PC-9 (cell line): ENCODE measurements around the gene CHURC1. TPM values are rescaled to one million over a fixed set of nuclear protein-coding genes. Genes with fewer than 3 reads are reported as not detected.

Experiments
- BruUV-seq: library from RNA; stranded (reverse); fragments of 400-500 nt; replicated peaks from 2 replicates; lab custom pipeline; 2021; lab: Mats Ljungman, UMichigan
- CTCF ChIA-PET: fragments of 300-600 bp; sonication (Branson Sonifier 250); formaldehyde crosslinking; loops from one replicate; lab custom pipeline; 2022; ENCODE audit warnings: antibody characterized with exemption; lab: Charles Lee
- POLR2A ChIA-PET: fragments of 300-600 bp; sonication (Branson Sonifier 250); formaldehyde crosslinking; loops from one replicate; lab custom pipeline; 2022; ENCODE audit warnings: antibody characterized with exemption; ENCODE audit not compliant: unreplicated experiment; lab: Charles Lee
- DNase-seq, 2 experiments: peaks; one replicate each; pipeline versions ENCODE4 v3.0.0 to v3.0.0-alpha.2; 2015 to 2022; ENCODE audit warnings: mixed read lengths in 1 of 2
- H2AFZ ChIP-seq: fragments of 200-600 bp; sonication (generic); 2 replicates; pipeline ENCODE4 v1.8.1; 2017; ENCODE audit warnings: antibody characterized with exemption
- H3F3A ChIP-seq: fragments of 200-600 bp; sonication (generic); 2 replicates; pipeline ENCODE4 v1.8.1; 2017; ENCODE audit warnings: antibody characterized with exemption, mild to moderate bottlenecking, low read depth; ENCODE audit not compliant: insufficient read depth
- H3K27ac ChIP-seq: fragments of 200-600 bp; sonication (generic); 2 replicates; pipeline ENCODE4 v1.6.1; 2016; ENCODE audit warnings: mixed run types
- H3K27me3 ChIP-seq: fragments of 200-600 bp; sonication (generic); 2 replicates; pipeline ENCODE4 v1.6.1; 2016; ENCODE audit warnings: low read depth, mixed run types; ENCODE audit not compliant: insufficient read depth
- H3K36me3 ChIP-seq: fragments of 200-600 bp; sonication (generic); 2 replicates; pipeline ENCODE4 v1.6.1; 2016; ENCODE audit warnings: low read depth, mixed run types
- H3K4me1 ChIP-seq: fragments of 200-600 bp; sonication (generic); replicated peaks from 2 replicates; pipeline ENCODE4 v1.6.1; 2016; ENCODE audit warnings: mixed run types; ENCODE audit not compliant: insufficient read depth
- H3K4me2 ChIP-seq: fragments of 200-600 bp; sonication (generic); 2 replicates; pipeline ENCODE4 v1.6.1; 2017; ENCODE audit warnings: mixed run types
- H3K4me3 ChIP-seq: fragments of 200-600 bp; sonication (generic); 2 replicates; pipeline ENCODE4 v1.6.1; 2016; ENCODE audit warnings: mixed run types
- H3K79me2 ChIP-seq: fragments of 200-600 bp; sonication (generic); 2 replicates; pipeline ENCODE4 v1.6.1; 2017; ENCODE audit warnings: low read depth, mixed run types
- H3K9me2 ChIP-seq: fragments of 200-600 bp; sonication (generic); 2 replicates; pipeline ENCODE4 v1.8.1; 2017; ENCODE audit warnings: mild to moderate bottlenecking; ENCODE audit not compliant: insufficient read depth
- H3K9me3 ChIP-seq: fragments of 200-600 bp; sonication (generic); 2 replicates; pipeline ENCODE4 v1.8.1; 2016; ENCODE audit warnings: low read depth; ENCODE audit not compliant: insufficient read depth
- H4K20me1 ChIP-seq: fragments of 200-600 bp; sonication (generic); 2 replicates; pipeline ENCODE4 v1.8.1; 2017; ENCODE audit not compliant: insufficient read depth
- CTCF ChIP-seq: fragments of 200-600 bp; sonication (generic); conservative IDR thresholded peaks from 2 replicates; pipeline ENCODE4 v1.6.1; 2017; ENCODE audit warnings: mixed run types, antibody characterized with exemption, mild to moderate bottlenecking, moderate library complexity
- EZH2 ChIP-seq: fragments of 200-600 bp; sonication (generic); IDR thresholded peaks from 2 replicates; pipeline ENCODE4 v1.8.0; 2017; ENCODE audit warnings: antibody characterized with exemption, low read depth
- intact Hi-C: fragments of 100-400 bp; cut with micrococcal nuclease; formaldehyde crosslinking; loops from one replicate; pipeline ENCODE4 v1.10.0; 2022; ENCODE audit not compliant: unreplicated experiment
- total RNA-seq: library from RNA; stranded (reverse); gene quantifications from 2 replicates; pipeline ENCODE4 v1.2.3, GENCODE V29; 2021

CHURC1 gene
- total RNA-seq, 1 experiment from 2014 or later, result 91.8 TPM

GRCh38 chr14:64889352-64889751 is 24.9 kb upstream of the CHURC1 start:
- no peak overlapping the region for H3K27ac ChIP-seq
- no peaks in the 10 kb centered on the region for H4K20me1 ChIP-seq
- no peak overlapping the region for H2AFZ ChIP-seq
- H3K9me3 ChIP-seq, result no peaks in the 10 kb centered on the region
- H3K4me2 ChIP-seq, result no peak overlapping the region
- DNase-seq, result no peak
- H3K4me3 ChIP-seq, result no peak overlapping the region
- no peaks in the 10 kb centered on the region for H3K36me3 ChIP-seq
- intact Hi-C loops, result no loop called here
- H3F3A ChIP-seq, result no peaks in the 10 kb centered on the region
- TF ChIP-seq CTCF (no peak), EZH2 (no peak)
- CTCF ChIA-PET, result interaction anchor here (0.7 to 0.9 kb wide), 2 partner anchors 22 to 44 kb away, joined by 3 to 4 read pairs; no protein-coding TSS in a partner anchor
- no peaks in the 10 kb centered on the region for H3K4me1 ChIP-seq
- H3K9me2 ChIP-seq, result no peaks in the 10 kb centered on the region
- POLR2A ChIA-PET, result interaction anchor here (0.7 kb wide), 1 partner anchor 43 kb away, joined by 5 read pairs; no protein-coding TSS in a partner anchor
- no TSS peak for BruUV-seq
- H3K27me3 ChIP-seq, result no peaks in the 10 kb centered on the region
- H3K79me2 ChIP-seq, result no peaks in the 10 kb centered on the region

GRCh38 chr14:64891173-64891838 is 22.9 kb upstream of the CHURC1 start:
- intact Hi-C loops, result loop anchor here (5.0 to 10.0 kb wide), 7 partner anchors 69 to 544 kb away; partner anchors contain the start of genes HSPA2 and PPP1R36
- POLR2A ChIA-PET, result no interaction called here
- H2AFZ ChIP-seq, result no peak overlapping the region
- TF ChIP-seq EZH2 (no peak), CTCF (no peak)
- H3K36me3 ChIP-seq, result no peaks in the 10 kb centered on the region
- no peak overlapping the region for H3K4me3 ChIP-seq
- BruUV-seq, result no TSS peak
- no peaks in the 10 kb centered on the region for H4K20me1 ChIP-seq
- no peaks in the 10 kb centered on the region for H3F3A ChIP-seq
- H3K4me1 ChIP-seq, result no peaks in the 10 kb centered on the region
- CTCF ChIA-PET, result interaction anchor here (0.5 to 4.0 kb wide), 15 partner anchors 9 to 219 kb away, joined by 3 to 65 read pairs (median 4); no protein-coding TSS in a partner anchor
- H3K9me3 ChIP-seq, result no peaks in the 10 kb centered on the region
- no peaks in the 10 kb centered on the region for H3K9me2 ChIP-seq
- H3K79me2 ChIP-seq, result no peaks in the 10 kb centered on the region
- DNase-seq, result no peak
- no peaks in the 10 kb centered on the region for H3K27me3 ChIP-seq
- H3K27ac ChIP-seq, result no peak overlapping the region
- H3K4me2 ChIP-seq, result no peak overlapping the region

GRCh38 chr14:64891839-64892375 is 22.3 kb upstream of the CHURC1 start:
- no peak overlapping the region for H2AFZ ChIP-seq
- no peaks in the 10 kb centered on the region for H3K27me3 ChIP-seq
- TF ChIP-seq EZH2, result no peak
- TF ChIP-seq CTCF, result peak; percentile 89
- no TSS peak for BruUV-seq
- H3K9me2 ChIP-seq, result no peaks in the 10 kb centered on the region
- intact Hi-C loops, result loop anchor here (5.0 to 10.0 kb wide), 7 partner anchors 70 to 545 kb away; partner anchors contain the start of genes HSPA2 and PPP1R36
- POLR2A ChIA-PET, result no interaction called here
- H3K4me1 ChIP-seq, result no peaks in the 10 kb centered on the region
- no peaks in the 10 kb centered on the region for H3K79me2 ChIP-seq
- no peak overlapping the region for H3K4me2 ChIP-seq
- H4K20me1 ChIP-seq, result no peaks in the 10 kb centered on the region
- CTCF ChIA-PET, result interaction anchor here (0.5 to 4.0 kb wide), 18 partner anchors 8 to 317 kb away, joined by 3 to 65 read pairs (median 4); no protein-coding TSS in a partner anchor
- H3K4me3 ChIP-seq, result no peak overlapping the region
- no peak overlapping the region for H3K27ac ChIP-seq
- H3K36me3 ChIP-seq, result no peaks in the 10 kb centered on the region
- no peaks in the 10 kb centered on the region for H3F3A ChIP-seq
- peak; percentile 23 to 63 for DNase-seq
- no peaks in the 10 kb centered on the region for H3K9me3 ChIP-seq
